ENCODE results near the gene HECTD4. TPM values are rescaled to one million over a fixed set of nuclear protein-coding genes. Genes with fewer than 3 reads are reported as not detected.
"Not testable (repeated sequence)": the region's sequence is repeated elsewhere in the genome, so short reads cannot be mapped to it uniquely, and the experiment has no call there.

The HECTD4 gene
- total RNA-seq, 1 donor from 2014 or later, result 12.2 TPM

DNA sequence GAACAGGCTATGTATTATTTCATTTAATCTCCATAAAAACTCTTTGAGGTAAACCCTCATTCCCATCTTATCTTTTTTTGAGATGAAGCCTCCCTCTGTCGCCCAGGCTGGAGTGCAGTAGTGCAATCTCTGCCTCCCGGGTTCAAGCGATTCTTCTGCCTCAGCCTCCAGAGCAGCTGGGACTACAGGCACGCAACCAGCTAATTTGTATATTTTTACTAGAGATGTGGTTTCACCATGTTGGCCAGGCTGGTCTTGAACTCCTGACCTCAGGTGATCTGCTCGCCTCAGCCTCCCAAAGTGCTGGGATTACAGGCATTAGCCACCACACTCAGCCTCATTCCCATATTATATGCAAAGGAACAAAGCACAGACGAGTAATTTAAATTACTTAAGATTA, 25.5 kb upstream of the HECTD4 start:
- not testable (repeated sequence) for DNase-seq (ENCODE audit: low read depth, low spot score)

- no peak for DNase-seq (ENCODE audit: low read depth, low spot score)
Observed at GRCh38 chr12:112406519-112407488, 24.6 kb upstream of the HECTD4 start.

DNA sequence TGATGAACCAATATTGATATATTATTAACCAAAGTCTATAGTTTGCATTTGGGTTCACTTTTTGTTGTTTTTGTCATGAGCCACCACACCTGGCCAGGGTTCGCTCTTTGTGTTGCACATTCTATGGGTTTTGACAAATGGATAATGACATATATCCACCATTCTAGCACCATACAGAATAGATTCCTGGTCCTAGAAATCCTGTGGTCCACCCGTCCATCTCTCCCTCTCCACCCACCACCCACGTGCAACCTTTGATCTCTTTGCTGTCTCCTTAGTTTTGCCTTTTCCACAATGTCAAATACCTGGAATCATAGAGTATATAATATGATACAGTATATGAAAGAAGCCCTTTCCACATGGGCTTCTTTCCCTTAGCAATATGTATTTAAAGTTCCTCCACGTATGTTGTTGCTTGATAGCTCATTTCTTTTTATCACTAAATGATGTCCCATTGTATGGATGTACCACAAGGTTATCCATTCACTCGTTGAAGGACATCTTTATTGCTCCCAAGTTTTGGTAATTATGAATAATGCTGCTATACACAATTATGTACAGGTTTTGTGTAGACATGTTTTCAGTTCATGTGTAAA, 19.8 kb upstream of the HECTD4 start:
- DNase-seq (ENCODE audit: low read depth, low spot score), result no peak

DNA sequence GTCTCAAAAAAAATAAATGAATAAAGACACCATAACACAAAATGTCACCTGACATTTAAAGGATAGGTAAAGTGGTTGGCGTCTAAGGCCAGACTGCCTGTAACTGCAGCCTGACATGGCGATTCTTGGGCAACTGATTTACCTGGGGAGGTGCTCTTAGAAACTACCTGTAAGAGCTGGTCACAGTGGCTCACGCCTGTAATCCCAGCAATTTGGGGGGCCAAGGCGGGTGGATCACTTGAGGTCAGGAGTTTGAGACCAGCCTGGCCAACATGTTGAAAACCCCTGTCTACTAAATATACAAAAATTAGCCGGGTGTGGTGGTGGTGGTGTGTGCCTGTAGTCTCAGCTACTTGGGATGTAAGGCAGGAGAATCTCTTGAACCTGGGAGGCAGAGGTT, 18.8 kb upstream of the HECTD4 start:
- no peak for DNase-seq (ENCODE audit: low read depth, low spot score)

DNA sequence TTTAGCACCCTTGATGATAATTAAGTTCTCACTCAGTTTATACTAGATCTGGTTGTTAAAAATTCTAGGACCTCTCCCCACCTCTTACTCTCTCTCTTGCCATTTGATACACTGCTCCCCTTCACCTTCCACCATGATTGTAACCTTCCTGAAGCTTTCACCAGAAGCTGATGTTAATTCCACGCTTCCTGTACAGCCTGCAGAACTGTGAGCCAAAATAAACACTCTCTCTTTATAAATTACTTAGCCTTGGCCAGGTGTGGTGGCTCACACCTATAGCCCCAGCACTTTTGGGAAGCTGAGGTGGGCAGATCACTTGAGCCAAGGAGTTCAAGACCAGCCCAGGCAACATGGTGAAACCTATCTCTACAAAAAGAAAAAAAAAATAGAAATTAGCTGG, 11.1 kb upstream of the HECTD4 start:
- no peak for DNase-seq (ENCODE audit: low read depth, low spot score)

DNA sequence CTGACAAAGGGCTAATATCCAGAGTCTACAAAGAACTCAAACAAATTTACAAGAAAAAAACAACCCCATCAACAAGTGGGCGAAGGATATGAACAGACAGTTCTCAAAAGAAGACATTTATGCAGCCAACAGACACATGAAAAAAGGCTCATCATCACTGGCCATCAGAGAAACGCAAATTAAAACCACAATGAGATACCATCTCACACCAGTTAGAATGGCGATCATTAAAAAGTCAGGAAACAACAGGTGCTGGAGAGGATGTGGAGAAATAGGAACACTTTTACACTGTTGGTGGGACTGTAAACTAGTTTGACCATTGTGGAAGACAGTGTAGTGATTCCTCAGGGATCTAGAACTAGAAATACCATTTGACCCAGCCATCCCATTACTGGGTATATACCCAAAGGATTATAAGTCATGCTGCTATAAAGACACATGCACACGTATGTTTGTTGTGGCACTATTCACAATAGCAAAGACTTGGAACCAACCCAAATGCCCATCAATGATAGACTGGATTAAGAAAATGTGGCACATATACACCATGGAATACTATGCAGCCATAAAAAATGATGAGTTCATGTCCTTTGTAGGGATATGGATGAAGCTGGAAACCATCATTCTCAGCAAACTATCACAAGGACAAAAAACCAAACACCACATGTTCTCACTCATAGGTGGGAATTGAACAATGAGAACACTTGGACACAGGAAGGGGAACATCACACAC, 7.9 kb upstream of the HECTD4 start:
- DNase-seq (ENCODE audit: low read depth, low spot score), result not testable (repeated sequence)

GRCh38 chr12:112389228-112389627, 7.0 kb upstream of the HECTD4 start:
- DNase-seq (ENCODE audit: low read depth, low spot score), result no peak

GRCh38 chr12:112386726-112387125, 4.5 kb upstream of the HECTD4 start:
- no peak for DNase-seq (ENCODE audit: low read depth, low spot score)

DNA sequence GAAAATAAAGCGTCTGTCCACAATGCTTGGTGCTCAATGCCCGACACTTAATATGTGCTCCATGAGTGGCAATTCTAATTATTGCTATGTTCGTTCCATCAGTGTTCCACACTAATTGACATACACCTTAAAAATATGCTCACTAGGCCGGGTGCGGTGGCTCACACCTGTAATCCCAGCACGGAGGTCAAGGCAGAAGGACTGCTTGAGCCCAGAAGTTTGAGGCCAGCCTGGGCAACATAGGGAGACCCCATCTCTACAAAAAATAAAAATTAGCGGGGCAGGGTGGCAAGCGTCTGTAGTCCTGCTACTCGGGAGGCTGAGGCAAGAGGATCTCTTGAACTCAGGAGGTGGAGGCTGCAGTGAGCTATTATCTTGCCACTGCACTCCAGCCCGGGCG, 635 bp upstream of the HECTD4 start:
- DNase-seq (ENCODE audit: low read depth, low spot score), result no peak

GRCh38 chr12:112381406-112381882, 787 bp downstream of the HECTD4 start:
- DNase-seq (ENCODE audit: low read depth, low spot score), result no peak

DNA sequence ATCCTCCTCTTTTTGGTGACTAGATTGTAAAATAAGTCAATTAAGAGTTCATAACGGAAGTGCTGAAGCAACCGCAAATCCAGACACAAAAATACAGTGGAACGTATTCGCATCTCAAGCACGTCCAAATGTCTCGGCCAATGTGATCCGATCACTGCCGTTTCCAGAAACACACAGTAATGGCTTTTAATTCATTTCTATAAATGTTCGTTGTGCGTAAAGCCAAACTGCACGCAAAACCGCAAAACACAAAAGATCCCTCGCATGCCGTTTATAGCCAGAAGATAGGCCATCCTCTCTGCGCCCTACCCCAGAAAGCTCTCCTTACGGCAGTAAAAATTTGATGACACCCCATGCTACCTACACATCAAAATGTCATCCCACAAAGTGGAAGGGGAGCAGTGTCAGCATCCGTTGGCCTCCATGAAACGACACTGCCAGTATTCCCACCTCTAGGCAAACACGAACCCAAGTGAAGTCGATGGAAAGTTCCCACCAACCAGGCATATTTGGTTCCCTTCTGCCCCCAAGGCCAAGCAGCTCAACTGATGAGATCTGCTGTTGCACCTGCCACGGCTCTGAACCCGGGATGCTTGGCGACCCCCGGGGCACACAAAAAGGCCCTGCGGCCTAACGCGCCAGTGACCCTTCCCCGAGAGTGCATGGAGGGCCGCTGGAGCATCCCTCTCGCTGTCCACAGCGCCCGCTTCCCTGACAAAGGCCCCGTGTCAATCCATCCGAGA, 1.4 kb downstream of the HECTD4 start:
- no peak for DNase-seq (ENCODE audit: low read depth, low spot score)

DNA sequence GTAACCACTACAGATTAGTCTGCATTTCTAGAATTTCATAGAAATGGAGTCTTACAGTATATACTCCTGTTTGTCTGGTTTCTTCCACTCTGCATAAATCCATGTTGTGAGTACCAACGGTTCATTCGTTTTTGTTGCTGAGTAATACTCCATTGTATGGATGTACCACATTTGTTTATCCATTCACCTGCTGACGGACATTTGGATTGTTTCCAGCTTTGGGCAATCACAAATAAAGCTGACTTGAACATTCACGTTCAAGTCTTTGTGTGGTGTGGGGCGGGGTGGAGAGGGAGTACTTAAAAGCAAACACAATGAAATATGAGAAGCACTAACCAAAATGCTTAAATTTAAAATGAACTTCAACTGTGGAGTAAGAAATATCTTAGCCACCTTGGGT, 7.1 kb downstream of the HECTD4 start:
- no peak for DNase-seq (ENCODE audit: low read depth, low spot score)

DNA sequence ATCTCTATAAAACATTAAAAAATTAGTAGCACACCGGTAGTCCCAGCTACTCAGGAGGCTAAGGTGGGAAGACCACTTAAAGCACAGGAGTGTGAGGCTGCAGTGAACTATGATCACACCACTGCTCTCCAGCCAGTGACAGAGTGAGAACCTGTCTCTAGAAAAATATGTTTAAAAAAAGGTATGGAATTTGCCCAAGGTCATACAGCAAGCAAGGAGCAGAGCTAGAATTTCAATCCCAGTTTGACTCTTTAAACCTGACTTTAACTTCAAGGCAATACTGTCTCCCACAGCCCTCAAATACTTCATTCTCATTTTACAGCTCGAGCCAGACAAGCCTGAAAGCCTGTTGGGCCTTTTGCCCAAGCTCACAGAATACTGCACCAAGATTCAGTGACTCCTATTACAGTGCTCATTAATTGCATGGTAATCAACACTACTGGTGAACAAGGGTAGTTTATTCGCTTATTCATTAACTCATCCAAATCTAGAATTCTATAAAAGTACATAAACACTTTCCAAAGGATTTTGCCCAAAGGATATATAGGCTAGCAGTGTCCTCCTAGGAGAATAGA, 8.0 kb downstream of the HECTD4 start:
- no peak for DNase-seq (ENCODE audit: low read depth, low spot score)

GRCh38 chr12:112370868-112371510, 11.2 kb downstream of the HECTD4 start:
- no peak for DNase-seq (ENCODE audit: low read depth, low spot score)

DNA sequence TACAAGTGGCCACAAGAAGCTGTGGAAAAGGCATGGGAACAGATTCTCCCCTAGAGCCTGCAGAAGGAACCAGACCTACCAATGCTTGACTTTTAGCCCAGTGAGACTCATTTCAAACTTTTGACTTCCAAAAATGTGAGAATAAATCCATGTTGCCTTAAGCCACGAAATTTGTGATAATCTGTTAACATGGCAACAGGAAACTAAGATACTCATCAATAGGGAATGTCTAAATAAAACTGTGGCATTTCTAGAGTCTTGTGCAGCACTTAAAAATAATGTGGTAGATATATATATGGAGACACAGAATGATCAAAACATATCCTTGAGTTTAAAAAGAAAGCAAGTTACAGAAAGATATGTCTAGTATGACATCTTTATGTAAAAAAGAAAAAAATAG, 12.0 kb downstream of the HECTD4 start:
- DNase-seq (ENCODE audit: low read depth, low spot score), result no peak

DNA sequence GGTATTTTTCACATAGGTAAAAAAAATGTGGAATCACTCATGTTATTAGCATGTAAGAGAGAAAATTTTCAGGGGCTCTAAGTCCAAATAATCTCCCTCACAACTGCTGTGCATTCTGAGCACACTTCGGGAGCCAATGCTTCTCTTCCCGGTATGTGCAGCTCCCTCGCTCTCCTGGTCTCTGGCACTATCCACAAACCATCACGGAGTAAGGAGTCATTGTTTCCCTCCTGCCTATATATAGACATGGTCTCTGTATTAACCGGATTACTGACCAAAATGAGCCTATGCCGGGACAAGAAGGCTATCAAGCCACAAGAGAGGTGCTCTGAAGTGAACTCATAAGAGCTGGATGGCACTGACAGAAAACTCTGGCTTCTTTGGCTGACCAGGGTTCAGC, 13.4 kb downstream of the HECTD4 start:
- DNase-seq (ENCODE audit: low read depth, low spot score), result no peak

DNA sequence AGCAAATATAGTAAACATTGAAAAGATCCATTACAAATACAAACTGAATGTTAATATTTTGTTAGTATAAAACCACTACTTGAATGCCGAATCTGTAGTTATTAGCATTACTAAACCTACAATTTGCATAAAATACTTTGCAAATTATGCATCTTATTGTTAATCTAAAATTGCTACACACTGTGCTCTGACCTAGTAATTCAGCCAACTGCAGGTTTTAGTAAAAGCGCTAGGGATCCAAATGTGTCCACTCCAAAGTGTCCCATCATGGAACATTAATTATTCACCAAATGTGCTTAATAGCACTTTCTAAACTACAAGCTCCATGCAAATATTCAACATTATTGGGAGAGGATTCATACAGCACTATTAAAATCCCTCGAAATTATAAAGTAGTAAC, 14.3 kb downstream of the HECTD4 start:
- DNase-seq (ENCODE audit: low read depth, low spot score), result no peak

DNA sequence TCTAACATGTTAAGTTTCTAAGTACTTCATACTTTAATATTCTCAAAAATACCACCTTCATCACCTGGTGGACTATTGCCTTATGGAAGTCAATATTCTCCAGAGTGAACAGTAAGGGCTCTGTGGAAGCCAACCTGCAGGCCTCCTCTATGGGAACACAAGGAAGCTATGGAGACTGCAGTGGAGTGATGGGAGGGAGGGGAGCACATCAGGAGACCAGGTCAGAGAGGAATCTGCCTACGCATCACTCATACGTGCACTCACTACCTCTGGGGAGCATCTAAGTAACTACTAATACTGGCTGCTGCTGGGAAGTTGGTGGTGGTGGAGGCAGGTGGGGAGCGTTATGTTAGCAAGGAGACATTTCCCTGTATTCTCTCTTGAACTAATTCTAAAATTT, 19.9 kb downstream of the HECTD4 start:
- DNase-seq (ENCODE audit: low read depth, low spot score), result no peak

GRCh38 chr12:112361271-112361670, 21.0 kb downstream of the HECTD4 start:
- DNase-seq (ENCODE audit: low read depth, low spot score), result no peak

- no peak for DNase-seq (ENCODE audit: low read depth, low spot score)
Observed at GRCh38 chr12:112359290-112359689, 22.9 kb downstream of the HECTD4 start.

All from pulmonary artery endothelial cell (primary cell).